Measurements from ENCODE around the gene ZBTB8B. TPM values are rescaled to one million over a fixed set of nuclear protein-coding genes. Genes with fewer than 3 reads are reported as not detected.

Gene ZBTB8B
- polyA plus RNA-seq, 1 experiment, result not detected

DNA sequence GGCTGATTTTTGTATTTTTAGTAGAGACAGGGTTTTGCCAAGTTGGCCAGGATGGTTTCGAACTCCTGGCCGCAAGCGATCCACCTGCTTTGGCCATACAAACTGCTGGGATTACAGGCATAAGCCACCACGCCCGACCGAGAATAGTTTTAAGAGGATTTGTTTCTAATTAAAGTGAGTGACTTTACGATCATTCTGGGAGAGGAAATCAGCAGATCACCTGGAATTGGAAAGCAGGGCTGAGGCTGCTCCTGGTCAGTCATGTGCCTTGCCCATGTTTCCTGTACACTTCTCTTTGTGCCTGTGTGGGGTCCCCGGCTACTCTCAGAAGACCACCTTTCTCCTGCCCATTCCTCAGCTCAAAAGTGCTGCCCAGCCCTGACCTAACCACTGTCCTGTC, 33.9 kb downstream of the ZBTB8B start:
- Histone ChIP-seq H3K27me3 (ENCODE audit: control insufficient read depth, insufficient read depth, low read length) (no peaks in the 10 kb centered on the region), H3K4me3 (ENCODE audit: low read depth, low read length) (no peak overlapping the region), H3K36me3 (ENCODE audit: control insufficient read depth, insufficient read depth, low read length) (no peaks in the 10 kb centered on the region)
- no peak for DNase-seq (ENCODE audit: low read depth)
- CTCF ChIA-PET, result interaction anchor here (1.0 to 1.2 kb wide), 2 partner anchors 15 to 21 kb away, joined by 3 to 5 read pairs; no protein-coding TSS in a partner anchor
- POLR2A ChIA-PET, result no interaction called here
- TF ChIP-seq, protein P1, sequence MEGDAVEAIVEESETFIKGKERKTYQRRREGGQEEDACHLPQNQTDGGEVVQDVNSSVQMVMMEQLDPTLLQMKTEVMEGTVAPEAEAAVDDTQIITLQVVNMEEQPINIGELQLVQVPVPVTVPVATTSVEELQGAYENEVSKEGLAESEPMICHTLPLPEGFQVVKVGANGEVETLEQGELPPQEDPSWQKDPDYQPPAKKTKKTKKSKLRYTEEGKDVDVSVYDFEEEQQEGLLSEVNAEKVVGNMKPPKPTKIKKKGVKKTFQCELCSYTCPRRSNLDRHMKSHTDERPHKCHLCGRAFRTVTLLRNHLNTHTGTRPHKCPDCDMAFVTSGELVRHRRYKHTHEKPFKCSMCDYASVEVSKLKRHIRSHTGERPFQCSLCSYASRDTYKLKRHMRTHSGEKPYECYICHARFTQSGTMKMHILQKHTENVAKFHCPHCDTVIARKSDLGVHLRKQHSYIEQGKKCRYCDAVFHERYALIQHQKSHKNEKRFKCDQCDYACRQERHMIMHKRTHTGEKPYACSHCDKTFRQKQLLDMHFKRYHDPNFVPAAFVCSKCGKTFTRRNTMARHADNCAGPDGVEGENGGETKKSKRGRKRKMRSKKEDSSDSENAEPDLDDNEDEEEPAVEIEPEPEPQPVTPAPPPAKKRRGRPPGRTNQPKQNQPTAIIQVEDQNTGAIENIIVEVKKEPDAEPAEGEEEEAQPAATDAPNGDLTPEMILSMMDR (IDR thresholded peaks at IDR 0.05; ENCODE audit: insufficient read depth, low read depth, low read length), result no peak

DNA sequence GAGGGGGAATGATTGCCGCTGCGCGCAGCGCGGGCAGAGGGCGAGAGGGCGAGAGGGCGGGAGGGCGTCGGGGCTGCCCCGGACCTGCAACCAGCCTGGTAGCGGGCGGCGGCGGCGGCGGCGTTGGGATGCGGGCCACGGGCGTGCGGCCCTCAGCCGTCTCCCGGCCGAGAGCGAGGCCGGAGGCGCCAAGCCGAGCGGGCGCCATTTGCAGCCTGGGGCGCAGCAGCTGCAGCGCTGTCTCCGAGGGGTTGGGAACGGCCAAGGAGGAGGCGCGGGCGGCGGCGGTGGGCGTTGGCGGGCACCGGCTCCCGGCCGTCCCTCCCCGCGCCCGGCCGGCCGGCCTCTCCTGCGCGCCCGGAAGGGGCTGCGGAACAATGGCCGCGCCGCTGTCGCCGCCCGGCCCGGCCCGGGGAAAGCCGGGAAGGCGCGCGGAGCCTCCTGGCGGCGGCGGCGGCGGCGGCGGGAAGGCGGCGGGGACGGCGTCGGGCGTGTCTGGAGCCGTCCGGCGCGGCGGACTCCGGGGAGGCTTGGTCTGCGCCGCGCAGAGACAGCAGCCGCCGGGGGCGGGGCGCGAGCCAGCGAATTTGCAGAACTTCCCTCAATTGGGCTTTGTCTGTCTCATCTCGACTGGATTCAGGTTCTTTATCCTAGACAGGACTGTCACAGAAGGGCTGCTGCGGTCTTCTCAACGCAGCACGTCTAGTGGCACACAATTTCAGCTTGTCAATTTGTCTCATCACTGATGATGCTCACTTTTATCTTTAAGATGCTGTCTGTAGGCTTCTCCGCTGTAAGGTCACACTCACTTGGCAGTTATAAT, 35.7 kb downstream of the ZBTB8B start:
- POLR2A ChIA-PET, result no interaction called here
- Histone ChIP-seq H3K27me3 (ENCODE audit: control insufficient read depth, insufficient read depth, low read length) (no peaks in the 10 kb centered on the region), H3K36me3 (ENCODE audit: control insufficient read depth, insufficient read depth, low read length) (no peaks in the 10 kb centered on the region), H3K4me3 (ENCODE audit: low read depth, low read length) (peak overlapping the region; percentile 54)
- CTCF ChIA-PET, result interaction anchor here (0.9 to 1.3 kb wide), 2 partner anchors 20 to 36 kb away, joined by 4 to 5 read pairs; partner anchors contain the start of gene ZBTB8B
- no peak for DNase-seq (ENCODE audit: low read depth)
- TF ChIP-seq, protein P1 (IDR thresholded peaks at IDR 0.05; ENCODE audit: insufficient read depth, low read depth, low read length), result no peak

DNA sequence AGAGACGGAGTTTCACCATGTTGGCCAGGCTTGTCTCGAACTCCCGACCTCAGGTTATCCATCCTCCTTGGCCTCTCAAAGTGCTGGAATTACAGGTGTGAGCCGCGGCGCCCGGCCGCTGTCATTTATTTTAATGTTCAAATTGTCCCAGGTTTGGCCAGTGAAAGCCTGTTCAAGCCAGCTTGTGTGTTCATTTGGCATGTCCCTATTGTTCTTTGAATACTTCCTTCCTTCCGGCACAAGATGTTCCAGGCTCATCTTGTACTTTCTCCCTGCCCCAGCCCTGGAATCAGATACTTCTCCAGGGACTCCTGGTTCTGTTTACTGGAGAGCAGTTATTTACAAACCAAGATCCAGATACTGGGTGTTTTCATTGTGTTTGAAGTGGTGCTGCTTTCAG, 37.0 kb downstream of the ZBTB8B start:
- CTCF ChIA-PET, result interaction anchor here (1.3 kb wide), 1 partner anchor 18 kb away, joined by 5 read pairs; no protein-coding TSS in a partner anchor
- DNase-seq (ENCODE audit: low read depth), result no peak
- no peak overlapping the region for H3K4me3 ChIP-seq (ENCODE audit: low read depth, low read length)
- TF ChIP-seq, protein P1 (IDR thresholded peaks at IDR 0.05; ENCODE audit: insufficient read depth, low read depth, low read length), result no peak
- no peaks in the 10 kb centered on the region for H3K36me3 ChIP-seq (ENCODE audit: control insufficient read depth, insufficient read depth, low read length)
- POLR2A ChIA-PET, result no interaction called here
- H3K27me3 ChIP-seq (ENCODE audit: control insufficient read depth, insufficient read depth, low read length), result no peaks in the 10 kb centered on the region

DNA sequence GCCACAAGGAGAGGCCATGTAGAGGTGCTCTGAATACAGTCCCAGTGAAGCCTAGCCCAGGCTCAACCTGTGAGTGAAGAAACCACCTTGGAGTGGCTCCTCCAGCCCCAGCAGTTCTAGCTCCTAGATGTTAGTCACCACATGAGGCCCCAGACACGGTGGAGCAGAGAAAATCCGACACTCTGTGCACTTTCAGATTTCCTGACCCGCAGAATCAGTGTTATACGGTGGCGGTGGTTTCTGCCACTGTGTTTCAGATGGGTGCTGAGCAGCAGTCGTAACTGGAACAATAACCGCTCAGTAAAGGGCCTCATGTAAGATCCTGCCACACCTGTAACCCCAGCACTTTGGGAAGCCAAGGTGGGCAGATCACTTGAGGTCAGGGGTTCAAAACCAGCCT, 38.3 kb downstream of the ZBTB8B start:
- CTCF ChIA-PET, result no interaction called here
- Histone ChIP-seq H3K36me3 (ENCODE audit: control insufficient read depth, insufficient read depth, low read length) (no peaks in the 10 kb centered on the region), H3K27me3 (ENCODE audit: control insufficient read depth, insufficient read depth, low read length) (no peaks in the 10 kb centered on the region), H3K4me3 (ENCODE audit: low read depth, low read length) (no peak overlapping the region)
- TF ChIP-seq, protein P1 (IDR thresholded peaks at IDR 0.05; ENCODE audit: insufficient read depth, low read depth, low read length), result no peak
- no peak for DNase-seq (ENCODE audit: low read depth)
- POLR2A ChIA-PET, result no interaction called here

DNA sequence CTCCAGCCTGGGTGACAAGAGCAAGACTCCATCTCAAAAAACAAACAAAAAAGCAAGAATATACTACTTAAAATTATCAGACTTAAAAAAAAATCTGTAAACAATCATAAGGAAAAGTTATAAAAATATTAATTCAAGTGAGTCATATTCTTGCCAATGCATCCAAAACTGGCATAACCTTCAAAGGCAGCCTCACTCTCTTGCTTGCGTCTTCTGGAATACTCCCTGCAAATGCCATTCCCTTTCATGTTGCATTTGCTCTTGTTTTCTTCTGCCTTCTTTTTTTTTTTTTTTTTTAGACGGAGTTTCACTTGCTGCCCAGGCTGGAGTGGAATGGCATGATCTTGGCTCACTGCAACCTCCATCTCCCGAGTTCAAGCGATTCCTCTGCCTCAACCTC, 42.1 kb downstream of the ZBTB8B start:
- TF ChIP-seq, protein P1 (IDR thresholded peaks at IDR 0.05; ENCODE audit: insufficient read depth, low read depth, low read length), result no peak
- Histone ChIP-seq H3K27me3 (ENCODE audit: control insufficient read depth, insufficient read depth, low read length) (no peaks in the 10 kb centered on the region), H3K4me3 (ENCODE audit: low read depth, low read length) (no peak overlapping the region), H3K36me3 (ENCODE audit: control insufficient read depth, insufficient read depth, low read length) (no peaks in the 10 kb centered on the region)
- no peak for DNase-seq (ENCODE audit: low read depth)
- ChIA-PET CTCF (no interaction called here), POLR2A (no interaction called here)
